HepG2 (cell line): ENCODE results near the gene HLA-F. TPM values are rescaled to one million over a fixed set of nuclear protein-coding genes. Genes with fewer than 3 reads are reported as not detected.
A peak's percentile ranks its signal among the peaks of the same experiment; 100 is the strongest.

ENCODE experiments used
- ASH2L ChIP-seq: fragments of 300-600, 200-600 bp; sonication (generic); IDR thresholded peaks from 2 replicates; pipeline ENCODE4 v1.7.0; 2017; ENCODE audit warnings: low read depth, mild to moderate bottlenecking, moderate library complexity, mixed read lengths, low read length; ENCODE audit not compliant: insufficient read length
- ATF7-NPFF ChIP-seq: sonication (generic); formaldehyde crosslinking; IDR thresholded peaks from 2 replicates; pipeline ENCODE4 v1.8.1; 2023; ENCODE audit warnings: mild to moderate bottlenecking, low read depth, missing genetic modification reagents, moderate library complexity
- CREB1 ChIP-seq, 2 experiments: fragments of 450-650 bp in 1 of 2; IDR thresholded peaks; 2 replicates each; pipeline ENCODE4 v1.6.1; 2016 to 2017; ENCODE audit warnings: control low read depth in 1 of 2, mild to moderate bottlenecking in 1 of 2, missing compliant biosample characterization in 1 of 2, missing genetic modification characterization in 1 of 2
- HOMEZ ChIP-seq: IDR thresholded peaks from 2 replicates; pipeline ENCODE4 v1.6.1; 2016; ENCODE audit warnings: low read depth
- JDP2 ChIP-seq: sonication (generic); formaldehyde crosslinking; IDR thresholded peaks from 2 replicates; pipeline ENCODE4 v1.8.1; 2022; ENCODE audit warnings: missing genetic modification reagents, borderline replicate concordance
- LCORL ChIP-seq, 2 experiments: fragments of 450-650 bp in 1 of 2; sonication (generic) in 1 of 2; formaldehyde crosslinking in 1 of 2; IDR thresholded peaks; 2 replicates each; pipeline versions ENCODE4 v1.5.0 to v1.6.1; 2017 to 2020; ENCODE audit warnings: antibody characterized with exemption in 1 of 2, missing genetic modification reagents in 1 of 2
- U2AF2 ChIP-seq: fragments of 200-400 bp; formaldehyde crosslinking; IDR thresholded peaks from 2 replicates; pipeline ENCODE4 v1.6.1; 2017; ENCODE audit warnings: low read depth, mild to moderate bottlenecking, low read length
- XBP1 ChIP-seq: sonication (generic); formaldehyde crosslinking; IDR thresholded peaks from 2 replicates; pipeline ENCODE4 v1.5.0; 2020; ENCODE audit warnings: missing genetic modification reagents
- ZNF407 ChIP-seq: sonication (generic); formaldehyde crosslinking; IDR thresholded peaks from one replicate; pipeline ENCODE4 v1.5.1; 2020; ENCODE audit warnings: mild to moderate bottlenecking, missing genetic modification reagents; ENCODE audit errors: not compliant biosample characterization
- ZNF460 ChIP-seq: sonication (generic); formaldehyde crosslinking; IDR thresholded peaks from 2 replicates; pipeline ENCODE4 v1.5.1; 2020; ENCODE audit warnings: missing genetic modification reagents, mild to moderate bottlenecking, borderline replicate concordance
- ZNF816 ChIP-seq: sonication (generic); formaldehyde crosslinking; IDR thresholded peaks from 2 replicates; pipeline ENCODE4 v1.8.0; 2022; ENCODE audit warnings: missing genetic modification reagents, mild to moderate bottlenecking, borderline replicate concordance
- polyA plus RNA-seq, 8 experiments: library from polyadenylated mRNA; depleted of rRNA in 3 of 8; stranded (reverse) in 7 of 8; unstranded in 1 of 8; fragments of >200 nt; fragmentation: Illumina TruSeq in 4 of 8; extraction: Trizol in 4 of 8; gene quantifications; 2 replicates each; pipeline versions ENCODE4 v1.2.1 to v1.2.3, GENCODE V29; 2011 to 2016; ENCODE audit warnings: low read depth in 4 of 8, missing spikeins in 1 of 8, mixed read lengths in 1 of 8; ENCODE audit not compliant: insufficient read depth in 1 of 8
- total RNA-seq, 5 experiments: library from RNA; depleted of rRNA; stranded (reverse); fragments of >200 nt; fragmentation: Illumina TruSeq; extraction: Trizol; gene quantifications; 2 replicates each; pipeline ENCODE4 v1.2.3, GENCODE V29; 2016; ENCODE audit warnings: low read depth in 1 of 5
- TF ChIP-seq, protein P1 (sequence below): sonication (generic); formaldehyde crosslinking; conservative IDR thresholded peaks from 2 replicates; pipeline ENCODE4 v1.4.0; 2020; ENCODE audit warnings: missing genetic modification reagents
- TF ChIP-seq, protein P2 (sequence below): sonication (generic); formaldehyde crosslinking; IDR thresholded peaks from 2 replicates; pipeline ENCODE4 v1.8.1; 2022; ENCODE audit warnings: mild to moderate bottlenecking, missing genetic modification reagents

The HLA-F gene
- total and polyA plus RNA-seq, 2 of the 13 experiments (the other 11 are each of a cell fraction or from before 2014, with no cell fraction given), result 6.0 to 6.1 TPM

- TF ChIP-seq LCORL (IDR thresholded peaks at IDR 0.05) (no peak), LCORL (CRISPR knock-in tag; IDR thresholded peaks at IDR 0.05) (no peak), XBP1 (CRISPR knock-in tag) (no peak), U2AF2 (no peak), ATF7-NPFF (CRISPR knock-in tag) (no peak), HOMEZ (0 out of 2 replicates have a peak, but pooled peaks have one; percentile 22), ZNF407 (no peak), ASH2L (no peak), JDP2 (CRISPR knock-in tag) (no peak), CREB1 (IDR thresholded peaks at IDR 0.05) (no peak), CREB1 (CRISPR knock-in tag; IDR thresholded peaks at IDR 0.05) (no peak), ZNF460 (CRISPR knock-in tag) (no peak), ZNF816 (CRISPR knock-in tag) (no peak)
- TF ChIP-seq, protein P1, sequence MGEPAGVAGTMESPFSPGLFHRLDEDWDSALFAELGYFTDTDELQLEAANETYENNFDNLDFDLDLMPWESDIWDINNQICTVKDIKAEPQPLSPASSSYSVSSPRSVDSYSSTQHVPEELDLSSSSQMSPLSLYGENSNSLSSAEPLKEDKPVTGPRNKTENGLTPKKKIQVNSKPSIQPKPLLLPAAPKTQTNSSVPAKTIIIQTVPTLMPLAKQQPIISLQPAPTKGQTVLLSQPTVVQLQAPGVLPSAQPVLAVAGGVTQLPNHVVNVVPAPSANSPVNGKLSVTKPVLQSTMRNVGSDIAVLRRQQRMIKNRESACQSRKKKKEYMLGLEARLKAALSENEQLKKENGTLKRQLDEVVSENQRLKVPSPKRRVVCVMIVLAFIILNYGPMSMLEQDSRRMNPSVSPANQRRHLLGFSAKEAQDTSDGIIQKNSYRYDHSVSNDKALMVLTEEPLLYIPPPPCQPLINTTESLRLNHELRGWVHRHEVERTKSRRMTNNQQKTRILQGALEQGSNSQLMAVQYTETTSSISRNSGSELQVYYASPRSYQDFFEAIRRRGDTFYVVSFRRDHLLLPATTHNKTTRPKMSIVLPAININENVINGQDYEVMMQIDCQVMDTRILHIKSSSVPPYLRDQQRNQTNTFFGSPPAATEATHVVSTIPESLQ (CRISPR knock-in tag), result no peak
- TF ChIP-seq, protein P2, sequence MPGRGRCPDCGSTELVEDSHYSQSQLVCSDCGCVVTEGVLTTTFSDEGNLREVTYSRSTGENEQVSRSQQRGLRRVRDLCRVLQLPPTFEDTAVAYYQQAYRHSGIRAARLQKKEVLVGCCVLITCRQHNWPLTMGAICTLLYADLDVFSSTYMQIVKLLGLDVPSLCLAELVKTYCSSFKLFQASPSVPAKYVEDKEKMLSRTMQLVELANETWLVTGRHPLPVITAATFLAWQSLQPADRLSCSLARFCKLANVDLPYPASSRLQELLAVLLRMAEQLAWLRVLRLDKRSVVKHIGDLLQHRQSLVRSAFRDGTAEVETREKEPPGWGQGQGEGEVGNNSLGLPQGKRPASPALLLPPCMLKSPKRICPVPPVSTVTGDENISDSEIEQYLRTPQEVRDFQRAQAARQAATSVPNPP (CRISPR knock-in tag), result no peak
Observed at GRCh38 chr6:29737707-29738630, 14.7 kb downstream of the HLA-F start (continued).
